Measurements from ENCODE around the gene FHOD3. TPM values are rescaled to one million over a fixed set of nuclear protein-coding genes. Genes with fewer than 3 reads are reported as not detected.

FHOD3 gene
- total and polyA plus RNA-seq, 9 of the 15 experiments (the other 6 are each of a cell fraction or from before 2014, with no cell fraction given) = 0.11 TPM; not detected in 8

DNA sequence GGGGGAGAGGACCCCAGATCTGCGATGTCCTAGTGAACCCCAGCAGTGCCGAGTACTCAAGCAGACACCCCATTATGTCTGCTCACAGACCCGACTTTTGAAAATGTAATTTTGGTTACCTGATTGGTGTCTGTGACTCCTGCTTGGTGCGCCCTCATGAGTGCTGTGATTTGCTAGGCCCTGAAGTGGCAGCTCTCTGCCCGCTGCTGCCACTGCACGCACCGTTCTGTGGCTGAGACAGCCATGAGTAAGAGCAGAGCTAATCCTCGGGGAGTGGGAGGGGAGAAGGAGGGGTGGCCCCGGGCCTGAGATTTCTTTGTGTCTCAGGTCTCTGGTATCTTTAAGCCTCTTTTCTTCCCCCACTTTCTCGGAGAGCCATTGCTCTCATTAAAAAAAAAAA is 18.2 kb downstream of the FHOD3 start (continued):
- TF ChIP-seq, protein P1, sequence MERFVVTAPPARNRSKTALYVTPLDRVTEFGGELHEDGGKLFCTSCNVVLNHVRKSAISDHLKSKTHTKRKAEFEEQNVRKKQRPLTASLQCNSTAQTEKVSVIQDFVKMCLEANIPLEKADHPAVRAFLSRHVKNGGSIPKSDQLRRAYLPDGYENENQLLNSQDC (CRISPR knock-in tag; IDR thresholded peaks at IDR 0.05) = no peak
- no peak for TF ChIP-seq CHD1 (IDR thresholded peaks at IDR 0.05; ENCODE audit: low read length)
- TF ChIP-seq, protein P2, sequence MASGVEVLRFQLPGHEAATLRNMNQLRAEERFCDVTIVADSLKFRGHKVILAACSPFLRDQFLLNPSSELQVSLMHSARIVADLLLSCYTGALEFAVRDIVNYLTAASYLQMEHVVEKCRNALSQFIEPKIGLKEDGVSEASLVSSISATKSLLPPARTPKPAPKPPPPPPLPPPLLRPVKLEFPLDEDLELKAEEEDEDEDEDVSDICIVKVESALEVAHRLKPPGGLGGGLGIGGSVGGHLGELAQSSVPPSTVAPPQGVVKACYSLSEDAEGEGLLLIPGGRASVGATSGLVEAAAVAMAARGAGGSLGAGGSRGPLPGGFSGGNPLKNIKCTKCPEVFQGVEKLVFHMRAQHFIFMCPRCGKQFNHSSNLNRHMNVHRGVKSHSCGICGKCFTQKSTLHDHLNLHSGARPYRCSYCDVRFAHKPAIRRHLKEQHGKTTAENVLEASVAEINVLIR (CRISPR knock-in tag; IDR thresholded peaks at IDR 0.05) = no peak

DNA sequence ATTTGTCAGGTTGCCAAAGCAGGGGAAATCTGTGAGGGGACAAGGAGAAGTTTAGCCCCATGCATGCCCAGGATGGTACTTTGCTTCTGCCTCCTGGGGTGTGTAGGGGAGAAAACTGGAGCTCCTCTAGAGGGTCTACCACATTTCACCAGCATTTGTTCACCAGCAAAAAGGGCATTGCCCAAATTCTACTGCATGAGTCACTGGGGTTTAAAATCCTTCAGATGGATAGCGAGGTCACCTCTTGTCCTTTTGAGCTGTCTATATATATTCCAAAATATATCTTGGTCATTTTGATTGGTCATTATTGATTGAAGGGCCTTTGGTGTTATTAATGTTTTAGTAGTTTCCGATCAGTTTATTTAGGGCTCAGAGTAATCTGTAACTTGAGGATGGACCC is 18.7 kb downstream of the FHOD3 start:
- Histone ChIP-seq H3K27me3 (ENCODE audit: control insufficient read depth in 2 of 2, insufficient read depth in 2 of 2, low read length in 2 of 2) (peaks cover 2 to 12% of the 10 kb centered on the region in 2 experiments; a peak in 2 of 5 replicates), H3K9ac (ENCODE audit: insufficient read depth in 1 of 2, low read depth in 2 of 2, low read length in 2 of 2) (no peak overlapping the region), H3K36me3 (ENCODE audit: control insufficient read depth, insufficient read depth, low read length) (no peaks in the 10 kb centered on the region), H3K27ac (ENCODE audit: extremely low read depth, low read depth, low read length) (no peak overlapping the region), H3K4me1 (replicated peaks in 1 of 2; ENCODE audit: control insufficient read depth in 2 of 2, insufficient read depth in 2 of 2, low read length in 2 of 2) (no peaks in the 10 kb centered on the region), H3K9me3 (replicated peaks; ENCODE audit: control insufficient read depth, insufficient read depth, low read depth, low read length) (no peaks in the 10 kb centered on the region), H4K20me1 (replicated peaks; ENCODE audit: control insufficient read depth, insufficient read depth, low read length) (no peaks in the 10 kb centered on the region), H3K9me1 (ENCODE audit: control insufficient read depth, insufficient read depth, low read length) (no peaks in the 10 kb centered on the region), H3K4me3 (no peak overlapping the region), H3K79me2 (ENCODE audit: control insufficient read depth, insufficient read depth, low read length) (no peaks in the 10 kb centered on the region), H2AFZ (ENCODE audit: low read depth, low read length) (no peak overlapping the region), H3K4me2 (ENCODE audit: insufficient read depth, low read length) (no peak overlapping the region)
- BruUV-seq (replicated peaks) = no TSS peak
- no peak for ATAC-seq
- FAIRE-seq = no peak
- 9% methylated on average over 2 of the region's 2 CpGs for WGBS (ENCODE audit: insufficient coverage, low coverage, missing lambda C conversion rate)
- POLR2A ChIA-PET = interaction anchor here (0.6 to 0.9 kb wide), 2 partner anchors 42 to 125 kb away, joined by 3 read pairs; no protein-coding TSS in a partner anchor
- DNase-seq (ENCODE audit: extremely low read depth in 1 of 4, low spot score in 3 of 4) = no peak
- TF ChIP-seq NCOA6 (IDR thresholded peaks at IDR 0.05) (no peak), TRIM28 (IDR thresholded peaks at IDR 0.05) (no peak), YY1 (IDR thresholded peaks at IDR 0.05; ENCODE audit: borderline replicate concordance in 1 of 3, control insufficient read depth in 1 of 3, extremely low read depth in 1 of 3, insufficient read depth in 3 of 3, insufficient read length in 1 of 3, insufficient replicate concordance in 2 of 3, low read depth in 1 of 3, low read length in 2 of 3) (no peak), SIRT6 (IDR thresholded peaks at IDR 0.05; ENCODE audit: low read depth, low read length) (no peak), KLF16 (IDR thresholded peaks at IDR 0.05) (no peak), FOXK2 (conservative IDR thresholded peaks at IDR 0.05 in 1 of 2, IDR thresholded peaks at IDR 0.05 in 1 of 2; ENCODE audit: low read depth in 2 of 2) (no peak)
- TF ChIP-seq, protein P3, sequence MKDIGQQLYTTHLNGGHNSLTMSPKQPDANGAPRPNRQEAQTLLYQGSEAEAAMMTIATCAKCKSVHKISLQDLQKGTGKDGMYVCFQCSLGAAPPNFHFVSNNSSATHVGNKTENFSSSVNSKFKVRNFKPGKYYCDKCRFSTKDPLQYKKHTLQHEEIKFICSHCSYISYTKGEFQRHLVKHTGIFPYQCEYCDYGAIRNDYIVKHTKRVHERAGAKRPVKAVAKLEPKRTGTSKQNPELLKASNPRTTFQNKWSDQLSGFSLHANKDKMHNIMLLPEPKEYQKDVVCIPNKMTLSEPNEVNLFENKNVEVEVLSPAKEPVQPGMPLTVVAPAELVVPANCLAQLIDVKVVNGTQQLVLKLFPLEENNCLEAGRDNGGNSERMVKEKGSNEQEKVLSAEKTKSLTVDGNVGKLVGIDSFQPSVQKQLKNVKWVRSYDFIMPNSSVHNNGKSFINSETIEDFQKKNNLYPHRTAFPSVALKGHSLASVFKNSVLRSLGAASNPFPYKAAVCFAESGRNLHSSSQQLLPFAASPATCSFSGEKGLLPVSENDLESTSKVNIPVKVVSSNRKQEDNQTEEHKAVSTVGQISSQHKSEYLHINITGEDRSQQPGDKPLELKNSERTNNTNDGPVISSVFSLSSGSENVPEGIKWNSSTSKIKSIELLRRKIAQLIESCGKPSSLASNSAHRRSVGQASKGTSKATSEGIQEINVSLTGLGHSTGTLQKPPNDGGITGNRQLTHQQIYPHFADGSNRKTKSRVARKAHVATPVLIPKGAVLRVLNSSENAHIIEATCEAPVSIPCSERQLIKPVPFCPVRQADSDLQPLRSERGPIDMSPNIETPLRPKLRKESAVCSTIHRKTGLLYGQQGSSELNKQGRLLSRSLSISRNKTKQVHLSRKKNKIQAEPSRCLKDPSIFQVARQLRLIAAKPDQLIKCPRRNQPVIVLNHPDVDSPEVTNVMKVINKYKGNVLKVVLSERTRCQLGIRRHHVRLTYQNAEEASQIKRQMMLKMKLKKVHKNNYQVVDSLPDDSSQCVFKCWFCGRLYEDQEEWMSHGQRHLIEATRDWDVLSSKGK (CRISPR knock-in tag; IDR thresholded peaks at IDR 0.05) = no peak
- intact Hi-C loops (cut with micrococcal nuclease) = no loop called here
- in situ Hi-C loops (cut with MboI) = no loop called here
- CTCF ChIA-PET (ENCODE audit: low intra/inter-chr PET ratio) = no interaction called here

Data from K562 (cell line).